SU-DHL-6 (cell line): Measurements from ENCODE around the gene CD33.
"Not testable (repeated sequence)": the region's sequence is repeated elsewhere in the genome, so short reads cannot be mapped to it uniquely, and the experiment has no call there.

Source experiments
- H2AFZ ChIP-seq: fragments of 200-600 bp; sonication (generic); 2 replicates; pipeline ENCODE4 v1.6.1; 2014; ENCODE audit warnings: low read depth, mild to moderate bottlenecking, moderate library complexity, mixed read lengths, antibody characterized with exemption, low read length; ENCODE audit not compliant: severe bottlenecking
- H3F3A ChIP-seq: fragments of 200-600 bp; shearing (Covaris generic); 2 replicates; pipeline ENCODE4 v1.6.0; 2016; ENCODE audit warnings: antibody characterized with exemption, mild to moderate bottlenecking; ENCODE audit not compliant: insufficient read depth
- H3K27ac ChIP-seq: fragments of 200-600 bp; sonication (generic); 2 replicates; pipeline ENCODE4 v1.5.1; 2016; ENCODE audit warnings: low read depth, mild to moderate bottlenecking, low read length, moderate library complexity, mixed read lengths
- H3K27me3 ChIP-seq: fragments of 200-600 bp; sonication (generic), shearing (Covaris generic); 2 replicates; pipeline ENCODE4 v1.6.0; 2014; ENCODE audit warnings: mild to moderate bottlenecking, low read length
- H3K36me3 ChIP-seq: fragments of 200-600 bp; sonication (generic); 2 replicates; pipeline ENCODE4 v1.6.1; 2014; ENCODE audit warnings: mild to moderate bottlenecking, low read length, mixed read lengths
- H3K4me2 ChIP-seq: fragments of 300-600, 200-600 bp; shearing (Covaris generic), sonication (generic); 2 replicates; pipeline ENCODE4 v1.6.0; 2014; ENCODE audit warnings: low read length, low read depth, mild to moderate bottlenecking; ENCODE audit not compliant: poor library complexity, severe bottlenecking
- H3K4me3 ChIP-seq: fragments of 200-600 bp; sonication (generic); 2 replicates; pipeline ENCODE4 v1.5.1; 2014; ENCODE audit warnings: antibody characterized with exemption, low read length, mild to moderate bottlenecking, mixed read lengths; ENCODE audit not compliant: insufficient read depth, poor library complexity, severe bottlenecking
- H3K79me2 ChIP-seq: fragments of 200-600 bp; sonication (generic); 2 replicates; pipeline ENCODE4 v1.6.1; 2014; ENCODE audit warnings: mild to moderate bottlenecking, low read length, moderate library complexity; ENCODE audit not compliant: insufficient read depth
- H3K9ac ChIP-seq: fragments of 200-600 bp; sonication (generic); 2 replicates; pipeline ENCODE4 v1.7.0; 2014; ENCODE audit warnings: mild to moderate bottlenecking, low read length
- H3K9me2 ChIP-seq: fragments of 200-600 bp; sonication (generic); replicated peaks from 2 replicates; pipeline ENCODE4 v1.6.1; 2014; ENCODE audit warnings: low read length; ENCODE audit not compliant: insufficient read depth
- H3K9me3 ChIP-seq: fragments of 200-600 bp; sonication (generic); 2 replicates; pipeline ENCODE4 v1.6.1; 2014; ENCODE audit warnings: low read length, mixed read lengths; ENCODE audit not compliant: insufficient read depth
- H4K20me1 ChIP-seq: fragments of 200-600 bp; sonication (generic); 2 replicates; pipeline ENCODE4 v1.6.1; 2014; ENCODE audit warnings: low read depth, mild to moderate bottlenecking, antibody characterized with exemption, low read length, moderate library complexity, mixed read lengths
- EZH2phosphoT487 ChIP-seq: fragments of 200-600 bp; sonication (generic), shearing (Covaris generic); conservative IDR thresholded peaks from 2 replicates; pipeline ENCODE4 v1.6.1; 2018; ENCODE audit warnings: mild to moderate bottlenecking, antibody characterized with exemption, low read length, moderate library complexity, mixed read lengths
- TF ChIP-seq, protein P1 (sequence below): fragments of 200-600 bp; sonication (generic); IDR thresholded peaks from one replicate; pipeline ENCODE4 v1.5.1; 2017; ENCODE audit warnings: antibody characterized with exemption, mild to moderate bottlenecking, low read length, moderate library complexity; ENCODE audit not compliant: insufficient read depth, poor library complexity, severe bottlenecking

CD33 gene

DNA sequence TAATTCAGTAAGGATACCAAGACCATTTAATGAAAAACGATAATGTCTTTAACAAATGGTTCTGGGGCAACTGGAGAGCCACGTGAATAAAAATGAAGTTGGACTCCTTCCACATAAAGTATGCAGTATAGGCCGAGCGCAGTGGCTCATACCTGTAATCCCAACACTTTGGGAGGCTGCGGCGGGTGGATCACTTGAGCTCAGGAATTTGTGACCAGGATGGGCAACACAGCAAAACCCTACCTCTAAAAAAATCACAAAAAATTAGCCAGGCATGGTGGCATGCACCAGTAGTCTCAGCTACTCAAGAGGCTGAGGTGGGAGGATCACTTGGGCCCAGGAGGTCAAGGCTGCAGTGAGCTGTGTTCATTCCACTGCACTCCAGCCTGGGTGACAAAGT lies 20.6 kb upstream of the CD33 start:
- Histone ChIP-seq H3K4me3 (no peak overlapping the region), H3K4me2 (no peak overlapping the region), H3F3A (no peaks in the 10 kb centered on the region), H3K36me3 (no peaks in the 10 kb centered on the region), H3K9ac (no peak overlapping the region), H3K79me2 (no peaks in the 10 kb centered on the region), H2AFZ (no peak overlapping the region), H3K27me3 (no peaks in the 10 kb centered on the region), H3K9me3 (no peaks in the 10 kb centered on the region), H4K20me1 (no peaks in the 10 kb centered on the region), H3K27ac (no peak overlapping the region), H3K9me2 (no peaks in the 10 kb centered on the region)
- TF ChIP-seq, protein P1, sequence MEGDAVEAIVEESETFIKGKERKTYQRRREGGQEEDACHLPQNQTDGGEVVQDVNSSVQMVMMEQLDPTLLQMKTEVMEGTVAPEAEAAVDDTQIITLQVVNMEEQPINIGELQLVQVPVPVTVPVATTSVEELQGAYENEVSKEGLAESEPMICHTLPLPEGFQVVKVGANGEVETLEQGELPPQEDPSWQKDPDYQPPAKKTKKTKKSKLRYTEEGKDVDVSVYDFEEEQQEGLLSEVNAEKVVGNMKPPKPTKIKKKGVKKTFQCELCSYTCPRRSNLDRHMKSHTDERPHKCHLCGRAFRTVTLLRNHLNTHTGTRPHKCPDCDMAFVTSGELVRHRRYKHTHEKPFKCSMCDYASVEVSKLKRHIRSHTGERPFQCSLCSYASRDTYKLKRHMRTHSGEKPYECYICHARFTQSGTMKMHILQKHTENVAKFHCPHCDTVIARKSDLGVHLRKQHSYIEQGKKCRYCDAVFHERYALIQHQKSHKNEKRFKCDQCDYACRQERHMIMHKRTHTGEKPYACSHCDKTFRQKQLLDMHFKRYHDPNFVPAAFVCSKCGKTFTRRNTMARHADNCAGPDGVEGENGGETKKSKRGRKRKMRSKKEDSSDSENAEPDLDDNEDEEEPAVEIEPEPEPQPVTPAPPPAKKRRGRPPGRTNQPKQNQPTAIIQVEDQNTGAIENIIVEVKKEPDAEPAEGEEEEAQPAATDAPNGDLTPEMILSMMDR, result no peak
- no peak for TF ChIP-seq EZH2phosphoT487

- Histone ChIP-seq H3K27me3 (no peaks in the 10 kb centered on the region), H3K36me3 (no peaks in the 10 kb centered on the region), H3K79me2 (no peaks in the 10 kb centered on the region), H4K20me1 (no peaks in the 10 kb centered on the region), H3K9ac (no peak overlapping the region), H3F3A (no peaks in the 10 kb centered on the region), H3K4me2 (no peak overlapping the region), H3K4me3 (no peak overlapping the region), H3K9me2 (no peaks in the 10 kb centered on the region), H3K9me3 (no peaks in the 10 kb centered on the region), H2AFZ (no peak overlapping the region), H3K27ac (no peak overlapping the region)
- TF ChIP-seq, protein P1, result no peak
- no peak for TF ChIP-seq EZH2phosphoT487
Observed at GRCh38 chr19:51207747-51208146, 17.1 kb upstream of the CD33 start.

GRCh38 chr19:51210191-51210784 lies 14.6 kb upstream of the CD33 start:
- H3K79me2 ChIP-seq, result no peaks in the 10 kb centered on the region
- H3K27ac ChIP-seq, result no peak overlapping the region
- H3K9me2 ChIP-seq, result no peaks in the 10 kb centered on the region
- H2AFZ ChIP-seq, result no peak overlapping the region
- H3K9me3 ChIP-seq, result no peaks in the 10 kb centered on the region
- no peaks in the 10 kb centered on the region for H3F3A ChIP-seq
- no peaks in the 10 kb centered on the region for H3K36me3 ChIP-seq
- no peak overlapping the region for H3K9ac ChIP-seq
- TF ChIP-seq, protein P1, result no peak
- no peak for TF ChIP-seq EZH2phosphoT487
- no peak overlapping the region for H3K4me3 ChIP-seq
- H3K4me2 ChIP-seq, result no peak overlapping the region
- no peaks in the 10 kb centered on the region for H3K27me3 ChIP-seq
- no peaks in the 10 kb centered on the region for H4K20me1 ChIP-seq

DNA sequence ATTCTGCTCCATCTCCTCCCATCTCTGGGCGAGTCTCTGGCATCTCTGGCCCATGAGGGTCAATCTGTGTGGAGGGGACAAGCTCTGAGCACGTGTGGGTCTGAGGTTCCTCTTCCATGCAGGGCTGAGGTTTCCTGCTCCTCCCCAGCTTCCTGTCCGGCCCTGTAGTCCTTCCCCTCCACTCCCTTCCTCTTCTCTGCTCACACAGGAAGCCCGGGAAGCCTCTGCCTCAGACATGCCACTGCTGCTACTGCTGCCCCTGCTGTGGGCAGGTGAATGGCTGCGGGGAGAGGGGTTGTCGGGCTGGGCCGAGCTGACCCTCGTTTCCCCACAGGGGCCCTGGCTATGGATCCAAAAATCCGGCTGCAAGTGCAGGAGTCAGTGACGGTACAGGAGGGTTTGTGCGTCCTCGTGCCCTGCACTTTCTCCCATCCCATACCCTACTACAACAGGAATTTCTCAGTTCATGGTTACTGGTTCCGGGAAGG lies 14.0 kb upstream of the CD33 start:
- H3K4me2 ChIP-seq, H3K36me3 ChIP-seq, H3K79me2 ChIP-seq, H4K20me1 ChIP-seq, H3K9ac ChIP-seq, H3K27me3 ChIP-seq, H3K9me3 ChIP-seq, H3K4me3 ChIP-seq, H3K9me2 ChIP-seq, H2AFZ ChIP-seq, H3F3A ChIP-seq, H3K27ac ChIP-seq: not testable (repeated sequence)
